Endometrial microvascular endothelial cells (primary cell): ENCODE data around the gene TAF11L6. TPM values are rescaled to one million over a fixed set of nuclear protein-coding genes. Genes with fewer than 3 reads are reported as not detected.
"Not testable (repeated sequence)": the region's sequence is repeated elsewhere in the genome, so short reads cannot be mapped to it uniquely, and the experiment has no call there.

Experiments used
- in situ Hi-C: cut with HindIII; loops from 2 replicates; pipeline ENCODE4 v1.10.0; 2017; ENCODE audit warnings: low sequenced_read_pairs, low pct_unique_long_range_greater_than_20kb; ENCODE audit errors: inconsistent ontology term
- total RNA-seq: library from RNA; depleted of rRNA; stranded (reverse); fragments of >200 nt; gene quantifications from one replicate; pipeline ENCODE4 v1.2.3, GENCODE V29; 2015; ENCODE audit errors: inconsistent ontology term

Gene TAF11L6
- not detected for total RNA-seq

DNA sequence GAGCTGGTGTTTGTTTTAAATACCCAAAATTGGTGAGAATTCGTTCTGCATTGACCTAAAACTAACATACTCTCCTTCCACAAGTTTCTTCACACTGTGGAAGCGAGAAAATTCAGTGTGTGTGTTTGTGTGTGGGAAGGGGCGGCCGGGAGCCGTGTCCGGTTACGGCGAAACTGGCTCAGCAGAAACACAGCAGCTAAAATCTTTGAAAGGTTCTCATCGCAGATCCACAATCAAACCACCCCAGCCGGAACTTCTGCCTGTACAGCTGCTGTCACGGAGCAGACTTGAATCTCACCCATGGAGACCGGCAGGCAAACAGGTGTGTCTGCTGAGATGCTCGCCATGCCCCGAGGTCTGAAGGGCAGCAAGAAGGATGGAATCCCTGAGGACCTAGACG, at the start of gene TAF11L6:
Gene TAF11L6, plus strand, starts transcription at position 301 of the 400 bp plus-strand sequence.
- in situ Hi-C loops: not testable (repeated sequence)

DNA sequence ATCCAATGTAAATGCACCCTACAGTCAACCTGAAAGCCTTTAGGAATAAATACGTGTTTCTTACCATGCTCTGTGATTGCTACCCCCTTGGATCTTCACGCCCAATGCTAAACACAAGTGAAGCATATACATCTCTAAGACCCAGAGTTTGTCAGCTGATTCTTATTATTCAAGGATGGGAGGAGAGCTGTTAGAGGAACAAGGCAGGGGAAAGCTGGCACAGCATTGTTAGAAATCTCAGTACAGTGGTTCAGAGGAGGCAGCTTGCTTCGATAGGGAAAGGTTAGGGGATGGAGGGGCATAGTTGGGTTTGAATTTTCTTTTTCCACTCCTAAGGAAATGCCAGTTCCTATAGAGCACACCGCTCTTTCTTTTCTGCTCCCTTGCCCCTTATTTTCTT, 47.1 kb upstream of the TAF11L6 start:
- in situ Hi-C loops: no loop called here

DNA sequence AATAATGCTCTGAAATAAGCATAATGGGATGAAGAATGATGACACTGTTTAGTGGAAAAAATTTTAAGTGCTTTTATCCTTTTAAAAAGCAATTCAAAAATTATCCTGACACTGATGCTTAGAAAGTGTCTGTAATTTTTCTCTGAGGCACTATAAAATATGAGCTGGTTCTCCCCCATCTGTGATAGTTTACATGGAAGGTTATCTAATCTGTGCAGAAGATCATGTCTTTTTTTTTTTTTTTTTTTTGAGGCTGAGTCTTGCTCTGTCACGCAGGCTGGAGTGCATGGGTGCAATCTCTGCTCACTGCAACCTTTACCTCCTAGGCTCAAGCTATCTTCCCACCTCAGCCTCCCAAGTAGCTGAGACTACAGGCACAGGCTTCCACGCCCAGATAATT, 45.7 kb upstream of the TAF11L6 start:
- in situ Hi-C loops: no loop called here

DNA sequence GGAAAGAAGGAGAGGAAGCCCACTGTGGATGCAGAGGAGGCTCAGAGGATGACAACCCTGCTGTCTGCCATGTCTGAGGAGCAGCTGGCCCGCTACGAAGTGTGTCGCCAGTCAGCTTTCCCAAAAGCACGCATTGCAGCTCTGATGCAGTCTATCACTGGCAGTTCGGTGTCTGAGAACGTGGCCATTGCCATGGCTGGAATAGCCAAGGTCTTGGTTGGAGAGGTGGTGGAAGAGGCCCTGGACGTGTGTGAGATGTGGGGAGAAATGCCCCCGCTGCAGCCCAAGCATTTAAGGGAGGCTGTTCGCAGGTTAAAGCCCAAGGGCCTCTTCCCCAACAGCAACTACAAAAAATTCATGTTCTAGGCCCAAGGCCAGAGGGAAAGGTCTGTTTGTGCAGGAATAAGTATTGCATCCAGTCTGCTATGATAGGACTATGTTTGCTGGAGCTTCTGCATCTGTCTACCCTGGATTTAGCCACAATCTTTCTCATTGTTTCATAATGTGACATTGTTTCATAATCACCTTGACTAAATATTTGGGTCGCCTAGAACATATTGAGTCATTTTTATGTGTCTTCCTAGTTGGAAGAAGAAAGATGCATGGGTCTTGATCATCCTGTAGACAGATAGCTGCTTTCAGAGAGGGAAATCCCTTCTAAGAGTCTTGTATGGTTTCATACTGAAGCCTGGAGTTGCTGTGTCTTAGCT, 41.9 kb upstream of the TAF11L6 start:
- in situ Hi-C loops: not testable (repeated sequence)

DNA sequence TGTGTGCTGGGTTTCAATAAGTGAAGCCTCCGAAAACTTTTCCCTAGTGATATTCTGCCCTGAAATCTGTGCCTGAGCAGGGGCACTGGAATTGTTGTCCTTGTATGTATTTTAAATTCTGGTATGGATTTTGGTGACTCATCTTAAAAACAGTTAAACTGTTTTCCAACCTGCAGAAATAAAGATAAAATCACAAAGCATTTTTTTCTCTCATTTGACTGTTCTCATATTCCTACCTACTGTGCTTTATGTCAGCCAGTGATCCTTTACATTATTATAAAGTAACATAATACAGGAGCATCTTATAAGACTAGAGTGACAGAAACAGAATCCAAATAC, 41.3 kb upstream of the TAF11L6 start:
- in situ Hi-C loops: no loop called here

DNA sequence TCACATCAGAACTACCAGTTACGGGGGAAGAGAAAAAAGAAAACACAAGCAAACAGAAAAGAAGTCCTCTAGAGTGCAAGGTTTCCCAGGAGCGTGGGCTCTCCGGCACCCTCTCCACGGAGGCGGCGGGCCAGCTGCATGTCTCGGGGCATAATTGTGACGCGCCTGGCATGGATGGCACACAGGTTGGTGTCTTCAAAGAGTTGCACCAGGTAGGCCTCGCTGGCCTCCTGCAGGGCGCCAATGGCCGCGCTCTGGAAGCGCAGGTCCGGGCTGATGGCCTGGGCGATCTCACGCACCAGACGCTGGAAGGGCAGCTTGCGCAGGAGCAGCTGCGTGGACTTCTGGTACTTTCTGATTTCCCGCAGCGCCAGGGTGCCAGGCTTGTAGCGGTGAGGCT, 37.2 kb upstream of the TAF11L6 start:
- in situ Hi-C loops: not testable (repeated sequence)

DNA sequence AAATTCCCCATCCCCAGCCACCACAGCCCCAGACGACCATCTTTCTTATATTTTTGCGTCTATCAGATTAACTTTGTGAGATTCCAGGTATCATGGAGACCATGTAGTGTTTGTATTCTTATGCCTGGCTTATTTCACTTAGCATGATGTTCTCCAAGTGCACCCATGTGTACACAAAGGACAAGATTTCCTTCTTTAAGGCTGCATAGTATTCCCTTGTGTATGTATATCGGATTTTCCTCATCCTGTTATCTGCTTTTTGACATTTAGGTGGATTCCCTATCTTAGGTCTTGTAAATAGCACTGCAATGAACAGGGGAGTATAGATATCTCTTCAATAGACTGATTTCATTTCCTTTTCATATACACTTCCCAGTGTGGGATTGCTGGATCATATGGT, 35.7 kb upstream of the TAF11L6 start:
- in situ Hi-C loops: no loop called here

DNA sequence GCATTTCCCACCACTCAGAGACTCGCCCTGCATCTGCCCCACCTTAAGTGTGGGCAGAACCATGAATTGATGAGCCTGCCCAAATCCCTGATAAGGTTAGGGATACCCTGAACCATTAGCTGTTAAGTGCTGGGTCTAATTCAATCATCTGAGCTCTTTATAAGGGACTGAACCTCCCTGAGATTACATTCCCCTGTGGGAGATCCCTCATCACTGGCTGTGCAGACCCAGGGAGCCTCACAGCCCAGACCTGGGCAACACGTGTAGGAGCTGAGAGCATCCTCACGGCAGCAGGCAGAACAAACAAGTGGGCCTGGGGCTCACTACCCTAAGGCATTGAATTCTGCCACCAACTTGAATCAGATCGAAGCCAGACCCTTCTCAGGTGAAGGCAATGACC, 31.0 kb upstream of the TAF11L6 start:
- in situ Hi-C loops: no loop called here

DNA sequence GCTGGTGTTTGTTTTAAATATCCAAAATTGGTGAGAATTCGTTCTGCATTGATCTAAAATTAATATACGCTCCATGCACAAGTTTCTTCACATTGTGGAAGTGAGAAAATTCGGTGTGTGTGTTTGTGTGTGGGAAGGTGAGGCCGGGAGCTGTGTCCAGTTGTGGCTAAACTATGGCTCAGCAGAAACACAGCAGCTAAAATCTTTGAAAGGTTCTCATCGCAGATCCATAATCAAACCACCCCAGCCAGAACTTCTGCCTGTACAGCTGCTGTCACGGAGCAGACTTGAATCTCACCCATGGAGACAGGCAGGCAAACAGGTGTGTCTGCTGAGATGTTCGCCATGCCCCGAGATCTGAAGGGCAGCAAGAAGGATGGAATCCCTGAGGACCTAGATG, 30.5 kb upstream of the TAF11L6 start, which contains the start of gene TAF11L2:
Gene TAF11L2, plus strand, starts transcription at position 301 of the 400 bp plus-strand sequence.
- in situ Hi-C loops: not testable (repeated sequence)

DNA sequence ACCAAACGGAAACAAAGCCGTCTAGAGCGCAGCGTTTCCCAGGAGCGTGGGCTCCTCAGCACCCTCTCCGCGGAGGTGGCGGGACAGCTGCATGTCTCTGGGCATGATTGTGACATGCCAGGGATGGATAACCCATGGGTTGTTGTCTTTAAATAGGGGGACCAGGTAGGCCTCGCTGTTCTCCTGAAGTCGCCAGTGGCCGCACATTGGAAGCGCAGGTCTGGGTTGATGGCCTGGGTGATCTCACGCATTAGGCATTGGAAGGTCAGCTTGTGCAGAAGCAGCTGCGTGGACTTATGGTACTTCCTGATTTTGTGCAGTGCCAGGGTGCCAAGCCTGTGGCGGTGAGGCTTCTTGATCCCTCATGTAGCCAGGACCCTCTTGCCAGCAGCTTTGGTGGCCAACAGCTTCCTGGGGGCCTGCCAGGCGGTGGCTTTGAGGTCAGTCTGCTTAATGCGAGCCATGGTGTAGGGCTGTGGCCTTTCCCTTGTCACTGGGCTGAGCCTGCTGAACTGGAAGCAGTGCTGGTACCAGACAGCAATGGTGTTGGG, 16.6 kb upstream of the TAF11L6 start:
- in situ Hi-C loops: no loop called here

DNA sequence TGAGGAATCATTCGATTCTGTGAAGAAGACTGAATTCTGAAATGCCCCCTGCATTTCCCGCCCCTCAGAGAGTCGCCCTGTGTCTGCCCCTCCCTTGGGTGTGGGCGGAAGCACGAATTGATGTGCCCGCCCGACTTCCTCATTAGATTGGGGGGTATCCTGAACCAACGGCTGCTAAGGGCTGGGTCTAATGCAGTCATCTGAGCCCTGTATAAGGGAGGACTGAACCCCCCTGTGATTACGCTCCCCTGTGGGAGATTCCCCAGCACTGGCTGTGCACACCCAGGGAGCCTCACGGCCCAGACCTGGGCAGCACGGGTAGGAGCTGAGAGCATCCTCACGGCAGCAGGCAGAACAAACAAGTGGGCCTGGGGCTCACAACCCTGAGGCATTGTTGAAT, 10.9 kb upstream of the TAF11L6 start:
- in situ Hi-C loops: not testable (repeated sequence)

DNA sequence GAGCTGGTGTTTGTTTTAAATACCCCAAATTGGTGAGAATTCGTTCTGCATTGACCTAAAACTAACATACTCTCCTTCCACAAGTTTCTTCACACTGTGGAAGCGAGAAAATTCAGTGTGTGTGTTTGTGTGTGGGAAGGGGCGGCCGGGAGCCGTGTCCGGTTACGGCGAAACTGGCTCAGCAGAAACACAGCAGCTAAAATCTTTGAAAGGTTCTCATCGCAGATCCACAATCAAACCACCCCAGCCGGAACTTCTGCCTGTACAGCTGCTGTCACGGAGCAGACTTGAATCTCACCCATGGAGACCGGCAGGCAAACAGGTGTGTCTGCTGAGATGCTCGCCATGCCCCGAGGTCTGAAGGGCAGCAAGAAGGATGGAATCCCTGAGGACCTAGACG, 10.4 kb upstream of the TAF11L6 start, which contains the start of gene TAF11L3:
Gene TAF11L3, plus strand, starts transcription at position 301 of the 400 bp plus-strand sequence.
- in situ Hi-C loops: not testable (repeated sequence)

DNA sequence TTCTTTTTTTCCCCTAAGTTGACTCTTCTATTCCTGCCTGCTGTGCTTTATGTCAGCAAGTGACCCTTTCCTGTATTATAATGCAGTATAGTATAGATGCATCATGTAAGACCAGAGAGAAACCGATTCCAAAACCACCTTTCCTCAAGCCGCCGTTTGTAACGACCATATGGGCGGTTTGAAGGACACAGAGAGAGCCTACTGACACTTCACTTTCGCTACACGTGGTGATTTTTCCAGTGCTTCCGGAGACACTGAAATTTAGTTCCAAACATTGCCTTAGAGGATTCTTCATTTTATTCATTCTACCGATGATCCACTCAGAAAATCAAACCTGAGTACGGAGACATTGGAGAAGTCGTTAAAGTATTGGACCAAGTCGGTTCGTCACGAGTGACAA, 9.0 kb upstream of the TAF11L6 start:
- in situ Hi-C loops: not testable (repeated sequence)

DNA sequence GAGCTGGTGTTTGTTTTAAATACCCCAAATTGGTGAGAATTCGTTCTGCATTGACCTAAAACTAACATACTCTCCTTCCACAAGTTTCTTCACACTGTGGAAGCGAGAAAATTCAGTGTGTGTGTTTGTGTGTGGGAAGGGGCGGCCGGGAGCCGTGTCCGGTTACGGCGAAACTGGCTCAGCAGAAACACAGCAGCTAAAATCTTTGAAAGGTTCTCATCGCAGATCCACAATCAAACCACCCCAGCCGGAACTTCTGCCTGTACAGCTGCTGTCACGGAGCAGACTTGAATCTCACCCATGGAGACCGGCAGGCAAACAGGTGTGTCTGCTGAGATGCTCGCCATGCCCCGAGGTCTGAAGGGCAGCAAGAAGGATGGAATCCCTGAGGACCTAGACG, 7.0 kb upstream of the TAF11L6 start, which contains the start of gene TAF11L4:
Gene TAF11L4, plus strand, starts transcription at position 301 of the 400 bp plus-strand sequence.
- in situ Hi-C loops: not testable (repeated sequence)

DNA sequence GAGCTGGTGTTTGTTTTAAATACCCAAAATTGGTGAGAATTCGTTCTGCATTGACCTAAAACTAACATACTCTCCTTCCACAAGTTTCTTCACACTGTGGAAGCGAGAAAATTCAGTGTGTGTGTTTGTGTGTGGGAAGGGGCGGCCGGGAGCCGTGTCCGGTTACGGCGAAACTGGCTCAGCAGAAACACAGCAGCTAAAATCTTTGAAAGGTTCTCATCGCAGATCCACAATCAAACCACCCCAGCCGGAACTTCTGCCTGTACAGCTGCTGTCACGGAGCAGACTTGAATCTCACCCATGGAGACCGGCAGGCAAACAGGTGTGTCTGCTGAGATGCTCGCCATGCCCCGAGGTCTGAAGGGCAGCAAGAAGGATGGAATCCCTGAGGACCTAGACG, 3.5 kb upstream of the TAF11L6 start, which contains the start of gene TAF11L5:
Gene TAF11L5, plus strand, starts transcription at position 301 of the 400 bp plus-strand sequence.
- in situ Hi-C loops: not testable (repeated sequence)

DNA sequence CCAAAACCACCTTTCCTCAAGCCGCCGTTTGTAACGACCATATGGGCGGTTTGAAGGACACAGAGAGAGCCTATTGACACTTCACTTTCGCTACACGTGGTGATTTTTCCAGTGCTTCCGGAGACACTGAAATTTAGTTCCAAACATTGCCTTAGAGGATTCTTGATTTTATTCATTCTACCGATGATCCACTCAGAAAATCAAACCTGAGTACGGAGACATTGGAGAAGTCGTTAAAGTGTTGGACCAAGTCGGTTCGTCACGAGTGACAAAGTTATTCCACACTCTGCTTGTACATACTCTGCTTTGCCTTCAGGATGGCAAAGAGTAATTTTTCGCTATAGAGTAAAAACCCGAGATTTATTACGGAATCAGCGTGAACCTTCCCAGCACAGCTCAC, 2.0 kb upstream of the TAF11L6 start:
- in situ Hi-C loops: not testable (repeated sequence)

Other genes with a start within 250 kb of the TAF11L6 start
- gene TAF11L2, start 30.4 kb upstream of the TAF11L6 start, total RNA-seq: not detected
- not detected for gene TAF11L3, start 10.3 kb upstream of the TAF11L6 start, total RNA-seq
- not detected for gene TAF11L4, start 6.9 kb upstream of the TAF11L6 start, total RNA-seq
- gene TAF11L5, start 3.4 kb upstream of the TAF11L6 start, total RNA-seq: not detected
- gene TAF11L7, start 57.1 kb downstream of the TAF11L6 start, total RNA-seq: not detected
- gene TAF11L8, start 62.3 kb downstream of the TAF11L6 start, total RNA-seq: not detected
- gene TAF11L9, start 65.7 kb downstream of the TAF11L6 start, total RNA-seq: not detected
- gene TAF11L10, start 69.2 kb downstream of the TAF11L6 start, total RNA-seq: not detected
- gene TAF11L11, start 75.5 kb downstream of the TAF11L6 start, total RNA-seq: not detected
- gene TAF11L12, start 81.7 kb downstream of the TAF11L6 start, total RNA-seq: not detected
- gene TAF11L13, start 103.4 kb downstream of the TAF11L6 start, total RNA-seq: not detected
- not detected for gene TAF11L14, start 105.8 kb downstream of the TAF11L6 start, total RNA-seq